B cell (primary cell): ENCODE data around the gene HDLBP. TPM values are rescaled to one million over a fixed set of nuclear protein-coding genes. Genes with fewer than 3 reads are reported as not detected.

ENCODE experiments used
- ATAC-seq: fragments of 200-7000 bp; cut with Tn5 transposase; one replicate; pipeline ENCODE4 v1.10.0; 2021; ENCODE audit warnings: low read depth, mild to moderate bottlenecking, moderate number of reproducible peaks, moderate library complexity
- CTCF ChIA-PET: fragments of 350-600 bp; sonication (Branson Sonifier 250); formaldehyde crosslinking; loops from one replicate; lab custom pipeline; 2021; ENCODE audit warnings: antibody characterized with exemption, inconsistent platforms; lab: Charles Lee
- POLR2A ChIA-PET: fragments of 350-600 bp; sonication (Branson Sonifier 250); formaldehyde crosslinking; loops from one replicate; lab custom pipeline; 2021; ENCODE audit warnings: antibody characterized with exemption; lab: Charles Lee
- DNase-seq: peaks from one replicate; pipeline ENCODE4 v3.0.0; 2013
- H2AFZ ChIP-seq: 2 replicates; pipeline ENCODE4 v1.6.1; 2012; ENCODE audit warnings: mild to moderate bottlenecking, low read depth, low read length; ENCODE audit not compliant: insufficient read depth, poor library complexity, severe bottlenecking
- H3K27ac ChIP-seq, 2 donors: 1 replicate in 1 of 2; 2 replicates in 1 of 2; pipeline ENCODE4 v1.5.1; 2012 to 2013; ENCODE audit warnings: low read length in 2 of 2, mild to moderate bottlenecking in 2 of 2, moderate library complexity in 1 of 2
- H3K27me3 ChIP-seq, 4 experiments: fragments of 200-600 bp in 1 of 4; sonication (generic) in 1 of 4; replicated peaks in 1 of 4; 1 replicate in 2 of 4; 2 replicates in 2 of 4; pipeline versions ENCODE4 v1.6.1 to v1.7.0; 2013 to 2016; ENCODE audit warnings: low read length in 3 of 4, mild to moderate bottlenecking in 2 of 4, mixed read lengths in 1 of 4, moderate library complexity in 1 of 4; ENCODE audit not compliant: insufficient read depth in 4 of 4, control insufficient read depth in 3 of 4; ENCODE audit errors: control extremely low read depth in 1 of 4
- H3K36me3 ChIP-seq, 2 experiments: replicated peaks in 1 of 2; 1 replicate in 1 of 2; 2 replicates in 1 of 2; pipeline versions ENCODE4 v1.6.1 to v1.7.1; 2013; ENCODE audit warnings: low read length in 1 of 2; ENCODE audit not compliant: insufficient read depth in 2 of 2, control insufficient read depth in 1 of 2; ENCODE audit errors: control extremely low read depth in 1 of 2, extremely low read depth in 1 of 2
- H3K4me1 ChIP-seq, 2 donors: fragments of 200-600 bp in 1 of 2; sonication (generic) in 1 of 2; 1 replicate in 1 of 2; 2 replicates in 1 of 2; pipeline versions ENCODE4 v1.5.1 to v1.6.1; 2013 to 2017; ENCODE audit warnings: low read length in 2 of 2; ENCODE audit not compliant: control insufficient read depth in 2 of 2, insufficient read depth in 2 of 2
- H3K4me2 ChIP-seq: replicated peaks from 2 replicates; pipeline ENCODE3; 2012; ENCODE audit warnings: mild to moderate bottlenecking, low read depth, low read length; ENCODE audit not compliant: poor library complexity, severe bottlenecking
- H3K4me3 ChIP-seq, 5 experiments: fragments of 200-600 bp in 1 of 5; sonication (generic) in 1 of 5; 1 replicate in 3 of 5; 2 replicates in 2 of 5; pipeline versions ENCODE4 v1.5.1 to v1.7.0; 2011 to 2016; ENCODE audit warnings: low read length in 4 of 5, mild to moderate bottlenecking in 4 of 5, low read depth in 2 of 5, control low read depth in 1 of 5, moderate library complexity in 1 of 5; ENCODE audit not compliant: insufficient read depth in 1 of 5; ENCODE audit errors: control extremely low read depth in 1 of 5, extremely low read depth in 1 of 5
- H3K79me2 ChIP-seq: fragments of 200-600 bp; sonication (generic); one replicate; pipeline ENCODE4 v1.6.0; 2016; ENCODE audit warnings: low read length; ENCODE audit not compliant: control insufficient read depth, insufficient read depth
- H3K9ac ChIP-seq: fragments of 200-600 bp; sonication (generic); 2 replicates; pipeline ENCODE4 v1.6.1; 2017; ENCODE audit warnings: mild to moderate bottlenecking, low read length, moderate library complexity
- H3K9me3 ChIP-seq, 3 donors: one replicate each; pipeline versions ENCODE4 v1.6.1 to v1.7.1; 2013; ENCODE audit warnings: low read length in 2 of 3; ENCODE audit not compliant: control insufficient read depth in 2 of 3, insufficient read depth in 1 of 3; ENCODE audit errors: control extremely low read depth in 1 of 3
- H4K20me1 ChIP-seq: 2 replicates; pipeline ENCODE4 v1.6.0; 2012; ENCODE audit warnings: mild to moderate bottlenecking, low read length; ENCODE audit not compliant: insufficient read depth, control insufficient read depth, poor library complexity, severe bottlenecking
- H3K27ac Mint-ChIP-seq: one replicate; pipeline ENCODE4 v1.8.0; 2021; ENCODE audit warnings: mixed read lengths
- H3K27me3 Mint-ChIP-seq: one replicate; pipeline ENCODE4 v1.8.0; 2021; ENCODE audit warnings: mixed read lengths
- H3K4me1 Mint-ChIP-seq: one replicate; pipeline ENCODE4 v1.8.0; 2021; ENCODE audit warnings: mixed read lengths
- H3K4me3 Mint-ChIP-seq: one replicate; pipeline ENCODE4 v1.8.0; 2021; ENCODE audit warnings: mixed read lengths
- H3K9me3 Mint-ChIP-seq: one replicate; pipeline ENCODE4 v1.8.0; 2022; ENCODE audit warnings: mixed read lengths; ENCODE audit not compliant: insufficient read depth
- CTCF ChIP-seq: fragments of 200-600 bp; IDR thresholded peaks from one replicate; pipeline ENCODE4 v1.8.0; 2022; ENCODE audit warnings: antibody characterized with exemption, mild to moderate bottlenecking
- EZH2 ChIP-seq: IDR thresholded peaks from 2 replicates; pipeline ENCODE4 v1.6.1; 2012; ENCODE audit warnings: borderline replicate concordance, low read depth, mild to moderate bottlenecking, moderate library complexity, low read length; ENCODE audit not compliant: insufficient read depth, poor library complexity, severe bottlenecking
- WGBS: methylation state at CpG from one replicate; pipeline ENCODE4 v1.1.5; 2013; ENCODE audit warnings: missing lambda C conversion rate; ENCODE audit not compliant: insufficient coverage; 5-methylcytosine and 5-hydroxymethylcytosine counted together
- intact Hi-C: fragments of 100-400 bp; cut with micrococcal nuclease; formaldehyde crosslinking; loops from one replicate; pipeline ENCODE4 v1.10.0; 2022
- polyA plus RNA-seq: library from polyadenylated mRNA; depleted of rRNA; stranded (reverse); fragments of >200 nt; gene quantifications from 2 replicates; pipeline ENCODE4 v1.2.3, GENCODE V29; 2012
- total RNA-seq, 2 donors: library from RNA; stranded (reverse); fragments of 120-200 nt in 1 of 2; gene quantifications; 1 replicate in 1 of 2; 2 replicates in 1 of 2; pipeline versions ENCODE4 v1.2.3 to v1.2.4, GENCODE V29; 2013 to 2022

HDLBP gene
- total and polyA plus RNA-seq, 2 donors (not counting 1 experiment from before 2014, with no cell fraction given): 55.1 to 127 TPM

- DNase-seq (no peak), ATAC-seq (no peak)
- H3K4me1 Mint-ChIP-seq: no peaks in the 10 kb centered on the region
- Histone ChIP-seq H3K4me2 (no peak overlapping the region), H2AFZ (no peak overlapping the region), H3K9ac (no peak overlapping the region), H3K4me3 (no peak overlapping the region), H3K79me2 (no peaks in the 10 kb centered on the region), H3K27me3 (no peaks in the 10 kb centered on the region), H3K27ac (no peak overlapping the region), H3K36me3 (no peaks in the 10 kb centered on the region), H3K9me3 (no peaks in the 10 kb centered on the region), H3K4me1 (no peaks in the 10 kb centered on the region), H4K20me1 (no peaks in the 10 kb centered on the region)
- H3K4me3 Mint-ChIP-seq: no peak overlapping the region
- ChIA-PET POLR2A (no interaction called here), CTCF (interaction anchor here (0.9 kb wide), 1 partner anchor 24 kb away, joined by 3 read pairs; no protein-coding TSS in a partner anchor)
- no peaks in the 10 kb centered on the region for H3K9me3 Mint-ChIP-seq
- WGBS: 96% methylated on average over 17 of the region's 18 CpGs
- TF ChIP-seq CTCF (no peak), EZH2 (no peak)
- intact Hi-C loops: no loop called here
- H3K27me3 Mint-ChIP-seq: no peaks in the 10 kb centered on the region
- H3K27ac Mint-ChIP-seq: no peak overlapping the region
These were observed 119.9 kb downstream of the HDLBP start for GRCh38 chr2:241195506-241196130.

DNA sequence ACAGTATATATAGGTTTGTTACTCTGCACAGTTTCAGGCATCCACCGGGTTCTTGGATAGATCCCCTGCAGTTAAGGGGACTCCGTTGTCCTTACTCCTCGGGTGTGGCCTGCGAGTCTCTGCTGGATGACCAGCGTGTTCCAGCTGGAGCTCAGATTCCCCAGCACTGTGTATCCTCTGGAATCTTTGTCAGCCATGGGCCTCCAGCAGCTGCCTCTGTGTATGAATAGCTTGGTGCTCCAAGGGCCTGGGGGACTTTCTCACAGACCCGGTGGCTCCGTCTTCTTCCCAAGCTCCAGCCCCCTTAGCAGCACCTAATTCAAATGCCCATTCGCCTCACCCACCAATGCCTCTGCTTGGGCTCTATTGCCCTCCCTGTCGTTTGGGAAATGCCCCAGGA, 120.7 kb downstream of the HDLBP start:
- no peak for TF ChIP-seq EZH2
- TF ChIP-seq CTCF: no peak
- no peak overlapping the region for H3K4me3 Mint-ChIP-seq
- H3K4me2 ChIP-seq: no peak overlapping the region
- ChIA-PET POLR2A (no interaction called here), CTCF (no interaction called here)
- no peaks in the 10 kb centered on the region for H3K36me3 ChIP-seq
- no peak overlapping the region for H3K27ac ChIP-seq
- no peaks in the 10 kb centered on the region for H3K79me2 ChIP-seq
- peaks cover 0 to 3% (median 0%) of the 10 kb centered on the region in 3 donors for H3K9me3 ChIP-seq
- intact Hi-C loops: no loop called here
- H3K27me3 ChIP-seq: no peaks in the 10 kb centered on the region
- H4K20me1 ChIP-seq: no peaks in the 10 kb centered on the region
- no peaks in the 10 kb centered on the region for H3K27me3 Mint-ChIP-seq
- H3K27ac Mint-ChIP-seq: no peak overlapping the region
- DNase-seq (no peak), ATAC-seq (no peak)
- H2AFZ ChIP-seq: no peak overlapping the region
- H3K4me1 ChIP-seq: no peaks in the 10 kb centered on the region
- H3K9ac ChIP-seq: no peak overlapping the region
- H3K4me3 ChIP-seq: no peak overlapping the region
- no peaks in the 10 kb centered on the region for H3K4me1 Mint-ChIP-seq
- no peaks in the 10 kb centered on the region for H3K9me3 Mint-ChIP-seq
- 92% methylated on average over 8 of the region's 9 CpGs for WGBS
